Measurements from ENCODE around the gene CD36.

CD36 gene

GRCh38 chr7:80637911-80638765, at the start of gene CD36:
Gene CD36 (plus strand): TSS chr7:80638642. CDS start chr7:80646741, 8,099 bp downstream.
- no peak for DNase-seq

- DNase-seq: no peak
These were observed 48.8 kb upstream of the CD36 start for GRCh38 chr7:80589631-80590030.

GRCh38 chr7:80591654-80592053, 46.8 kb upstream of the CD36 start:
- DNase-seq: no peak

- DNase-seq: no peak
These were observed 44.4 kb upstream of the CD36 start for GRCh38 chr7:80593869-80594586.

GRCh38 chr7:80596933-80597517, 41.4 kb upstream of the CD36 start:
- DNase-seq: no peak

- no peak for DNase-seq
These were observed 40.6 kb upstream of the CD36 start for GRCh38 chr7:80597875-80598274.

GRCh38 chr7:80600046-80600445, 38.4 kb upstream of the CD36 start:
- no peak for DNase-seq

GRCh38 chr7:80601999-80602398, 36.4 kb upstream of the CD36 start:
- DNase-seq: no peak

- DNase-seq: no peak
These were observed 34.5 kb upstream of the CD36 start for GRCh38 chr7:80603940-80604339.

- no peak for DNase-seq
These were observed 34.0 kb upstream of the CD36 start for GRCh38 chr7:80604436-80604835.

- DNase-seq: no peak
These were observed 31.3 kb upstream of the CD36 start for GRCh38 chr7:80607136-80607535.

- no peak for DNase-seq
These were observed 30.1 kb upstream of the CD36 start for GRCh38 chr7:80608336-80608735.

GRCh38 chr7:80609751-80610150, 28.7 kb upstream of the CD36 start:
- no peak for DNase-seq

- DNase-seq: no peak
These were observed 27.1 kb upstream of the CD36 start for GRCh38 chr7:80611353-80611752.

GRCh38 chr7:80611779-80612178, 26.7 kb upstream of the CD36 start:
- DNase-seq: no peak

- no peak for DNase-seq
These were observed 25.6 kb upstream of the CD36 start for GRCh38 chr7:80612880-80613279.

- DNase-seq: no peak
These were observed 24.9 kb upstream of the CD36 start for GRCh38 chr7:80613519-80613918.

- DNase-seq: no peak
These were observed 23.6 kb upstream of the CD36 start for GRCh38 chr7:80614851-80615271.

GRCh38 chr7:80618096-80618495, 20.3 kb upstream of the CD36 start:
- no peak for DNase-seq

GRCh38 chr7:80619741-80620140, 18.7 kb upstream of the CD36 start:
- DNase-seq: no peak

- no peak for DNase-seq
These were observed 15.9 kb upstream of the CD36 start for GRCh38 chr7:80622541-80622940.

GRCh38 chr7:80623503-80624252, 14.8 kb upstream of the CD36 start:
- DNase-seq: no peak

GRCh38 chr7:80624763-80625162, 13.7 kb upstream of the CD36 start:
- DNase-seq: no peak
